ENCODE data around the gene ARL6IP6.
A peak's percentile ranks its signal among the peaks of the same experiment; 100 is the strongest.
"Not testable (repeated sequence)": the region's sequence is repeated elsewhere in the genome, so short reads cannot be mapped to it uniquely, and the experiment has no call there.

Gene ARL6IP6

DNA sequence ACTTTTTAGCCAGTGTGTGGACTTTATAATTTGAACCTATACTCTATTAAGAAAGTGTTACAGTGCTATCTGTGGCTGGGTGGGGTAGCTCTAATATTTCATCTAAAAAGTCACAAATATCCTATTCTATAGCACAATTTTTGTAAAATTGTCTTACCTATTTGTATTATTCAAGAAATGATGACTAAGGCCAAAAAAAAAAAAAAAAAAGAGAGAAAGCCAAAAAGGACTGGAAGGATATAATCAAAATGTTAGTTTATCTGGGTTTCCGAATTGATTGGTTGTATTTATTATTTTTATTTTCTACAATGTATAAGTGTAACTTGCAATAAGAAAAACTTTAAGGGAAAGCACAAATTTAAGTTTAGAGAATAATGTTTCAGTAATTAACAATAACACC is 5.5 kb downstream of the ARL6IP6 start:
- DNase-seq: no peak

DNA sequence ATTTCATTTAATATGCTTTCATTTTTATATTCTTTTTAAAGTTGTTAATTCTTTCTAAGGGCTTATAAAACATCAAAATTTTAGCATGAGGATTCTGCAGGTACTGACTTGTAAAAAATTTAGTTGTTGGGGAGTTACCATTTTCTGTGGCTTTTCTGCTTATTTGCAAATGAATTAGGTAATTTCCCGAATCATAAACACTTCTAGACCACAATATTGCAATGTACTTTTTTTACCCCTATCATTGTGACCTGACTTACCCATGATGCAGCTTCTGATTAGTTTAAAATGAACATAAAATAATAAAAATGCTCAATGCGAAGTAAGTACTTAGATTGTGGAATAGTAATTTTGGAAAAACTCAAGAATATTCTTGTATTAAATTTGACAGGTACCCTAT is 11.4 kb downstream of the ARL6IP6 start:
- DNase-seq: no peak

DNA sequence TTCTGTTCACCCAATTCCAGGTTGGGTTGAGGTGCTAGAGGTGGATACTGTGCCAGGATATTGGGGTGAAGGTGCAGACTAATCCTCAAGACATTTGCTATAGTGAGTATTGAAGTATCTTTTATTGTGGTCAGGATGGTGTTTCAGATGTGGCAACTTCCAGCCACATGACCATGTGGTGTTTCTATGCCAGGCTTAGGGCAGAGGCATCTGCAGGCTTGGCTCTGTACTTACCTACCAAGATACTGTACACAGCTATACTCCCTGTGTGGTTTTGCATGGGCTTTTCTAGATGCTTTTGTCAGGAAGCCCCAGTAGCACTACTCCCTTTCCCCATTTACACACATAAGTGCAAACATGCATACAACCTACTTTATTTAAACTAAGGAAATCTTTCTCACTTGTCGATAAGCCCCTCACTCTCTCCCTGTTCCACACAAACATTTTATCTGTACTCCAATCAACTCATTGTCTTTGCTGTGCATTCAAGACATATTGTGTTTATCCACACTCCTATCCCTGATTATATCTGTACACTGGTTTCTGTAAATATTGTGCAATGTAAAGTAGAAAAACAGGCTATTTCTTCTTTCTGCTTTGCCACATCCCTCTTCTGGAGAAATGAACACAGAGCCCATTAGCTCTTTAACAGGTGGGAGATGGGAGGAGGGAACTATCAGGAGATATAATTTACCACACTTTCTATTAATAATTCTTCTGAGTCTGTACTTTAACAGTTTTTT is 12.3 kb downstream of the ARL6IP6 start:
- no peak for DNase-seq

GRCh38 chr2:152737509-152737908 is 19.1 kb downstream of the ARL6IP6 start:
- not testable (repeated sequence) for DNase-seq

DNA sequence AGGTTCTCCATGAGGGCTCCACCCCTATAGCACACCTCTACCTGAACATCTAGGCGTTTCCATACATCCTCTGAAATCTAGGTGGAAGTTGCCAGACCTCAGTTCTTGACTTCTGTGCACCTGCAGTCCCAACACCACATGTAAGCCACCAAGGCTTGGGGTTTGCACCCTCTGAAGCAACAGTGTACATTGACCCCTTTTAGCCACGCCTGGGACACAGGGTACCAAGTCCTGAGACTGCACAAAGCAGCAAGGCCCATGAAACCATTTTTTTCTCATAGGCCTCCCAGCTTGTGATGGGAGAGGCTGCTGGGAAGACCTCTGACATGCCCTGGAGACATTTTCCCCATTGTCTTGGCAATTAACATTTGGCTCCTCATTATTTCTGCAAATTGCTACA is 20.0 kb downstream of the ARL6IP6 start:
- DNase-seq: no peak

DNA sequence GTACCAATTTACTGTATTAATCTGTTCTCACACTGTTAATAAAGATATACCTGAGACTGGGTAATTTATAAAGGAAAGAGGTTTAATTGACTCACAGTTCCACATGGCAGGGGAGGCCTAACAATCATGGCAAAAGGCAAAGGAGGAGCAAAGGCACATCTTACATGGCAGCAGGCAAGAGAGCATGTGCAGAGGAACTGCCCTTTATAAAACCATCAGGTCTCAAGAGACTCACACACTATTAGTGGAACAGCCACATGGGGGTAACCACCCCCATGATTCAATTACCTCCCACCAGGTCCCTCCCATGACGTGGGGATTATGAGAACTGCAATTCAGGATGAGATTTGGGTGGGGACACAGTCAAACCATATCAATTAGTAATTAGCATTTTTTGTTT is 21.3 kb downstream of the ARL6IP6 start:
- DNase-seq: not testable (repeated sequence)

DNA sequence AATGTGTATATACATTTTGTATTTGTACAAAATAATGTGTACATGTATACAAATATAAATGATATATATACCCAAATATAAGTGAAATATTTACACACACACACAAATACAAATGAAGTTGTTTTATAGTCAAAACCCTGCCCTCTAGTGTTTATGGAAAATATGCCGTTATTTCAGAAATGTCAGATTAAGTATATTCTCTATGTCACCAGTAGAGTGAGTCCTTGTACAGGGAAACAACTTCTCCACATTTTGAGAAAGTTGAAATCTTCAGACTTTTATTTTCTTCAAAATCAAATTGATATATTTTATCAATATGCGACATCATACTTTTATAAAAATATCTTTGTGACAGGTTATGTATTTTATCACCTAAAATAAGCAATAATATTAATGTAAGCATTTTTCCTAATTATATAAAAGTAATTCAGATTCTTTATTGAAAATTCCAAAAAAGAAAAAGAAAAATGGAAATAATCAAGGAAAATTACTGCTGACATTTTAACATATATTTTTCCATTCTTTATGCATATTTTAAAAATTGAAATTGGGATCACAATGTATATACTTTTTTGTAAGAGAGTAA is 22.4 kb downstream of the ARL6IP6 start:
- peak; percentile 8 to 76 (median 8) for DNase-seq

GRCh38 chr2:152743002-152743401 is 24.6 kb downstream of the ARL6IP6 start:
- peak in 1 of 3 experiments; percentile 40 for DNase-seq

DNA sequence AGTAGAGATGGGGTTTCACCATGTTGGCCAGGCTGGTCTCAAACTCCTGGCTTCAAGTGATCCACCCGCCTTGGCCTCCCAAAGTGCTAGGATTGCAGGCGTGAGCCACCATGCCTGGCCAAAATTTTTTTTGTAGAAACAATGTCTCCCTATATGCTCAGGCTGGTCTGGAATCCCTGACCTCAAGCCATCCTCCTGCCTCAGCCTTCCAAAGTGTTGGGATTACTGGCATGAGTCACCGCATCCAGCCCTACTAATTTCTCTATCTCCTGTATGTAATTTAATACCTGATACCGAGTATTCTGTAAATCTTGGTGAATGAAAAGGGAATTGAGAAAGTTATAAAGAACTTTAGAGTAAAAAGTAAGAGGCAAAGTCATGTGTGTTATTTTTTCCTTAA is 29.3 kb downstream of the ARL6IP6 start:
- not testable (repeated sequence) for DNase-seq

GRCh38 chr2:152755029-152755428 is 36.6 kb downstream of the ARL6IP6 start:
- DNase-seq: no peak

GRCh38 chr2:152759290-152760072 is 41.1 kb downstream of the ARL6IP6 start:
- DNase-seq: no peak

GRCh38 chr2:152761214-152761613 is 42.8 kb downstream of the ARL6IP6 start:
- no peak for DNase-seq

DNA sequence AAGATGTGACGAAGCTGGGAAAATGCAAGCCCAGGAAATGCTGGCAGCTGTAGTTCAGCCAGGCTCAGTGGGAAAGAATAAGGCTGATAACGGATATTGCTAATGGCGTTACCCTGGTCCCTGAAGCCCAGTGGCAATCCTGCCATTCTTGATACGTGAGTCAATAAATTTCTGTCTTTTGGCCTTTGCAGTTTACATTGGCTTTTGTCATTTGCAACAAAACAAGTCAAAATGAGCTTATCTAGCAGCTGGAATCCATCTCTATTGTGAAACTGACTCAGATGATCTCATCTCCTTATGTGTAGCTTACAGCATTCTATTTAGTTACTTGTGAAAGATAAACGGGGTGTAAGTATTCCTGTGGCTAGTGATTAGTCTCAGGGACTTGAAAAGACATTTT is 43.8 kb downstream of the ARL6IP6 start:
- DNase-seq: no peak

DNA sequence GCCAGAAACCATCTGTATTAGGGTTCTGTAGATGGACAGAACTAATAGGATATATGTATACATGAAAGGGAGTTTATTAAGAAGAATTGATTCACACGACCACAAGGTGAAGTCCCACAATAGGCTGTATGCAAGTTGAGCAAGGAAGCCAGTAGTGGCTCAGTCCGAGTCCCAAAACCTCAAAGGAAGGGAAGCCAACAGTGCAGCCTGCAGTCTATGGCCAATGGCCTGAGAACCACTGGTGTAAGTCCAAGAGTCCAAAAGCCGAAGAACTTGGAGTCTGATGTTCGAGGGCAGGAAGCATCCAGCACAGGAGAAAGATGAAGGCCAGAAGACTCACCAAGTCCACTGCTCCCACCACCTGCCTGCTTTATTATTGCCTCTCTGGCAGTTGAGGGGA is 44.8 kb downstream of the ARL6IP6 start:
- not testable (repeated sequence) for DNase-seq

DNA sequence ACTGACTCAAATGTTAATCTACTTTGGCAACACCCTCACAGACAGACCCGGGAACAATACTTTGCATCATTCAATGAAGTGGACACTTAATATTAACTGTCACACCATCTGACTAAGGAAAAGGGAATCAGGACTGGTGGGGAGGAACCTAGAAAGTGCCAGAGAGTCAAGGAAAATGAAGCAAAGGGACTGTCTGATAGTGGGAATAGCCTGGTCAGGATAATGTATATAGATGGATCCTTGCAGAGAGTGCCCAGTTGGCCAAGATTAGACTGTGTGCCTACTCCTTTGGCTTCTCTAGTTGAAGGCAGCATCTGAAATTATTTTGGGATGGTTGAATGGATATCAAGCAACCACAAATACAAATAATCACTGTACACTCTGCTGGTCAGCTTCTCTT is 45.2 kb downstream of the ARL6IP6 start:
- no peak for DNase-seq

- DNase-seq: no peak
Measured at GRCh38 chr2:152766928-152767327, 48.5 kb downstream of the ARL6IP6 start.

- DNase-seq: no peak
Measured at GRCh38 chr2:152781175-152781574, 62.8 kb downstream of the ARL6IP6 start.

GRCh38 chr2:152782171-152782570 is 63.8 kb downstream of the ARL6IP6 start:
- DNase-seq: peak in 1 of 3 experiments; percentile 4

- no peak for DNase-seq
Measured at GRCh38 chr2:152790883-152791282, 72.5 kb downstream of the ARL6IP6 start.

DNA sequence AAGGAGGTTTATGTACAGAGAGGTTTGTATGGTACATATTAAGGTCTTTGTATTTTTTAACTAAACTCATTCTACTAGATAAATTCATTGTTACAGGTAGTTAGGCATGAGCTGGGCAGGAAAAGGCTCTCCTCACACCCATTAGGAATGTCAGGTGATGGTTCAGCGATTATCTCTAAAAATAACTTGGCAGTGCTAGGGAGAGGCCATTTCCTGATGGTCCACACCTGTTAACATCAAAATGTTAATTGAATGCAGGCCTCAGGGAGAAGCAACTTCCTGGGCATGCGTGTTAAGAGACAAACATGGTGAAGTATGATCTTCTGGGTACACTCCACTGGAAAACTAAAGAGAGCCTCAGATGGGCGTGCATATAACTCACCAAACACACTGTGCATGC is 73.6 kb downstream of the ARL6IP6 start:
- DNase-seq: no peak

GRCh38 chr2:152792974-152793373 is 74.6 kb downstream of the ARL6IP6 start:
- DNase-seq: no peak

DNA sequence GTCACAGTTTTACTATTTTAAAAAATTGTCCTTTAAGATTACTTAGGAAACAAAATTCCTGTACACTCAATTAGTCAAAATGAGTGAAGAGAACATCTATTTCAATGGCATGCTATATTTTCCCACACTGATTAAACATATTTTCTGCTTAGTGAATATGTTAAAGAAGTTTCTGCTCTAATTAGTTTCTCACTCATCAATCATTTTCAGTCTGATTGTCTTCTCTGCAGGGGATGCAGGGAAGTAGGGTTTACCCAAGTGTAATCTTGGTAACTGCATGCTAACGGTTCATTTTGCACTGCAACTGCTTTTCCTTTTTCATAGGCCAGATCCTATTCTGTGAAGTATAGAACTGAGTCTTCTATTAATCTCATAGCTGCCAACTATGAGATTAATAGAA is 78.5 kb downstream of the ARL6IP6 start:
- peak in 1 of 3 experiments; percentile 23 for DNase-seq

DNA sequence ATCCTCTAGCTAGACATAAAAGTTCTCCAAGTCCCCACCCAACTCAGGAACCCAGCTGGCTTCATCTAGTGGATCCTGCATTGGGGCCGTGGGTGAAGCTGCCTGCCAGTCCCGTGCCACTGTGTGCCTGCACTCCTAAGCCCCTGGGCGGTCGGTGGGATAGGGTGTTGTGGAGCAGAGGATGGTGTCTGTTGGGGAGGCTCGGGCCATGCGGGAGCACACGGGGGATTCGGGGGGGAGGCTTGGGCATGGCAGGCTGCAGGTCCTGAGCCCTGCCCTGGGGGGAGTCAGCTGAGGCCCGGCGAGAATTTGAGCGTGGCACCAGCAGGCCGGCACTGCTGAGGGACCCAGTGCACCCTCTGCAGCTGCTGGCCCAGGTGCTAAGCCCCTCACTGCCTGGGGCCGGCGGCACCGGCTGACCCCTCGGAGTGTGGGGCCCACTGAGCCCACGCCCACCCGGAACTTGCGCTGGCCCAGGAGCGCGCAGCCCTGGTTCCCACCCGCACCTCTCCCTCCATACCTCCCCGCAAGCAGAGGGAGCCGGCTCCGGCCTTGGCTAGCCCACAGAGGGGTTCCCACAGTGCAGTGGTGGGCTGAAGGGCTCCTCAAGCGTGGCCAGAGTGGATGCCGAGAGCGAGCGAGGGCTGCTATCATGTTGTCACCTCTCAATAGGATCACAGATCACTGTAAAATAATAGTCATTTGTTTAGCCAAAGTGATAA is 86.4 kb downstream of the ARL6IP6 start:
- no peak for DNase-seq
